ENCODE measurements around the gene RABEPK.
"Not testable (repeated sequence)": the region's sequence is repeated elsewhere in the genome, so short reads cannot be mapped to it uniquely, and the experiment has no call there.

The RABEPK gene

GRCh38 chr9:125169895-125170294 lies 30.4 kb upstream of the RABEPK start:
- H3K9me3 ChIP-seq (ENCODE audit: low read depth, low read length) = no peaks in the 10 kb centered on the region
- H3K27ac ChIP-seq = no peak overlapping the region
- TF ChIP-seq EZH2 (IDR thresholded peaks at IDR 0.05) = no peak
- no peak for TF ChIP-seq POLR2AphosphoS5 (IDR thresholded peaks at IDR 0.05; ENCODE audit: borderline replicate concordance, low read depth, low read length)
- no peak for TF ChIP-seq FOXP2 (optimal IDR thresholded peaks at IDR 0.05; ENCODE audit: control extremely low read depth, extremely low read length, insufficient read depth)
- H3K36me3 ChIP-seq (ENCODE audit: insufficient read depth, low read length) = peaks cover 29% of the 10 kb centered on the region
- no peak for DNase-seq (ENCODE audit: low read depth, low spot score)
- no peak overlapping the region for H3K9ac ChIP-seq (ENCODE audit: insufficient read length)
- no peak overlapping the region for H3K4me3 ChIP-seq

- Histone ChIP-seq H3K36me3 (ENCODE audit: insufficient read depth, low read length) (peaks cover 25% of the 10 kb centered on the region), H3K9ac (ENCODE audit: insufficient read length) (no peak overlapping the region), H3K9me3 (ENCODE audit: low read depth, low read length) (no peaks in the 10 kb centered on the region), H3K27ac (no peak overlapping the region; the same call in 1 of the 2 replicates), H3K4me3 (no peak overlapping the region)
- DNase-seq (ENCODE audit: low read depth, low spot score) = no peak
- TF ChIP-seq POLR2AphosphoS5 (IDR thresholded peaks at IDR 0.05; ENCODE audit: borderline replicate concordance, low read depth, low read length) (no peak), FOXP2 (optimal IDR thresholded peaks at IDR 0.05; ENCODE audit: control extremely low read depth, extremely low read length, insufficient read depth) (no peak)
These were observed 28.1 kb upstream of the RABEPK start for GRCh38 chr9:125172031-125172755.

DNA sequence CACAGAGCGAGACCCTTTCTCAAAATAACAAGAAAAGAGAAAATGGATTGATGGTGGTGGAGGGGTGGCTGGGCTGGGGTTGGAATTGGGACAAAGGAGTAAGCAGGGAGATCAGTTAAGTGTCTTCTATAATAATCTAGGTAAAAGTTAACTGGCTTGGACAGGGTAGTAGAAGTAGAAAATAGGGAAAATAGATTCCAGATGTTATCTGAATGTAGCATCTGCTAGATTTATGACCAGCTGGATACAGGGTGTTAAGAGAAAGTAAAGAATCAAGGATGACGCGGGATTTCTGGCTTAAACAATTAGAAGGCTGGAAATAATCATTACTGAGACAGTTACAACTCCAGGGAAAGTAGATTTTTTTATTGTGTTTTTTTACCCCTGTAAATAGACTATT lies 23.7 kb upstream of the RABEPK start:
- Histone ChIP-seq H3K4me3 (peak overlapping the region; percentile 40), H3K27ac (peak overlapping the region; percentile 84), H3K36me3 (ENCODE audit: insufficient read depth, low read length) (peaks cover 10% of the 10 kb centered on the region; the same call in 1 of the 2 replicates), H3K9ac (ENCODE audit: insufficient read length) (peak overlapping the region; percentile 15), H3K9me3 (ENCODE audit: low read depth, low read length) (no peaks in the 10 kb centered on the region)
- DNase-seq (ENCODE audit: low read depth, low spot score) = no peak
- TF ChIP-seq POLR2AphosphoS5 (IDR thresholded peaks at IDR 0.05; ENCODE audit: borderline replicate concordance, low read depth, low read length) (no peak), FOXP2 (optimal IDR thresholded peaks at IDR 0.05; ENCODE audit: control extremely low read depth, extremely low read length, insufficient read depth) (no peak), EZH2 (IDR thresholded peaks at IDR 0.05) (no peak)

DNA sequence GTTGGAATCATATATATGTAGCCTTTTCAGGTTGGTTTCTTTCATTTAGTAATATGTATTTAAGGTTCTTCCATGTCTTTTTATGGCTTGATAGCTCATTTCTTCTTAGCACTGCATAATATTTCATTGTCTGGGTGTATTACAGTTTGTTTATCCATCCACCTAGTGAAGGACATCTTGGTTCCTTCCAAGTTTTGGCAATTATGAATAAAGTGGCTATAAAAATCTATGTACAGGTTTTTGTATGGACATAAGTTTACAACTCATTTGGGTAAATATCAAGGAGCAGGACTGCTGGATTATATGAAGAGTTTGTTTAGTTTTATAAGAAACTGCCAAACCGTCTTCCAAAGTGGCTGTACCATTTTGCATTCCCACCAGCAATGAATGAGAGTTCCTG lies 22.5 kb upstream of the RABEPK start:
- TF ChIP-seq POLR2AphosphoS5 (IDR thresholded peaks at IDR 0.05; ENCODE audit: borderline replicate concordance, low read depth, low read length) (no peak), EZH2 (IDR thresholded peaks at IDR 0.05) (no peak), FOXP2 (optimal IDR thresholded peaks at IDR 0.05; ENCODE audit: control extremely low read depth, extremely low read length, insufficient read depth) (no peak)
- H3K9me3 ChIP-seq (ENCODE audit: low read depth, low read length) = no peaks in the 10 kb centered on the region
- DNase-seq (ENCODE audit: low read depth, low spot score) = no peak
- H3K9ac ChIP-seq (ENCODE audit: insufficient read length) = no peak overlapping the region
- peaks cover 10% of the 10 kb centered on the region; the same call in 1 of the 2 replicates for H3K36me3 ChIP-seq (ENCODE audit: insufficient read depth, low read length)
- no peak overlapping the region for H3K4me3 ChIP-seq
- no peak overlapping the region for H3K27ac ChIP-seq

GRCh38 chr9:125179776-125180175 lies 20.6 kb upstream of the RABEPK start:
- not testable (repeated sequence) for H3K9ac ChIP-seq (ENCODE audit: insufficient read length); H3K27ac ChIP-seq; H3K4me3 ChIP-seq; DNase-seq (ENCODE audit: low read depth, low spot score); H3K9me3 ChIP-seq (ENCODE audit: low read depth, low read length)
- H3K36me3 ChIP-seq (ENCODE audit: insufficient read depth, low read length) = peaks cover 17% of the 10 kb centered on the region; the same call in 1 of the 2 replicates

DNA sequence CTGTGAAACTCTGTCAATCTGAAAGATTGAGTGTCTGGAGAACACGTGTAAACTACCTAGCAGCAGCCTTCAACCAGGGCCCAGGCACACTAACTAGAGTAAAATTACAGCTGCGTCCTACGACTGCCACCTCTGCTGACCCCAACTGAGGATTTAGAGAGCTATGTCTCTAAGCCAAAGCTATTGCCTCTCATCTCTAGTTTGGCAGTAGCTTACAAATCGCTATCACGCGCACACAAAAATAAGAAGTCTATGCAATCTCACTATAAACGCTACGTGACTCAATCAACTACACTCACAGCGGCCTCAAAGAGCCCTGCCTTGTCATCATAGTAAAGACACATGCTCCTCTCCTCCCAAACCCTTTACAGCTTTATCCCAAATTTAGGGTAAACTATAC lies 19.5 kb upstream of the RABEPK start:
- Histone ChIP-seq H3K9me3 (ENCODE audit: low read depth, low read length) (no peaks in the 10 kb centered on the region), H3K9ac (ENCODE audit: insufficient read length) (no peak overlapping the region), H3K27ac (no peak overlapping the region), H3K36me3 (ENCODE audit: insufficient read depth, low read length) (peaks cover 17% of the 10 kb centered on the region; the same call in 1 of the 2 replicates), H3K4me3 (no peak overlapping the region)
- no peak for DNase-seq (ENCODE audit: low read depth, low spot score)
- TF ChIP-seq EZH2 (IDR thresholded peaks at IDR 0.05) = no peak
- TF ChIP-seq POLR2AphosphoS5 (IDR thresholded peaks at IDR 0.05; ENCODE audit: borderline replicate concordance, low read depth, low read length) = no peak
- TF ChIP-seq FOXP2 (optimal IDR thresholded peaks at IDR 0.05; ENCODE audit: control extremely low read depth, extremely low read length, insufficient read depth) = no peak

DNA sequence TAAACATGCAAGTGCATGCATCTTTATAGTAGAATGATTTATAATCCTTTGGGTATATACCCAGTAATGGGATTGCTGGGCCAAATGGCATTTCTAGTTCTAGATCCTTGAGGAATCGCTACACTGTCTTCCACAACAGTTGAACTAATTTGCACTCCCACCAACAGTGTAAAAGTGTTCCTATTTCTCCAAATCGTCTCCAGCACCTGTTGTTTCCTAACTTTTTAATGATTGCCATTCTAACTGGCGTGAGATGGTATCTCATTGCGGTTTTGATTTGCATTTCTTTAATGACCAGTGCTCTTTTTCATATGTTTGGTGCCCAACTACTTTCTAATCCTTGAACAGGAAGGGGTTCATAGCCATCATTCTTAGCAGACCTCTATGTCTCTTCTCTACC lies 18.6 kb upstream of the RABEPK start:
- DNase-seq (ENCODE audit: low read depth, low spot score); H3K9me3 ChIP-seq (ENCODE audit: low read depth, low read length); H3K27ac ChIP-seq; H3K9ac ChIP-seq (ENCODE audit: insufficient read length); H3K4me3 ChIP-seq: not testable (repeated sequence)
- H3K36me3 ChIP-seq (ENCODE audit: insufficient read depth, low read length) = peaks cover 17% of the 10 kb centered on the region; the same call in 1 of the 2 replicates

DNA sequence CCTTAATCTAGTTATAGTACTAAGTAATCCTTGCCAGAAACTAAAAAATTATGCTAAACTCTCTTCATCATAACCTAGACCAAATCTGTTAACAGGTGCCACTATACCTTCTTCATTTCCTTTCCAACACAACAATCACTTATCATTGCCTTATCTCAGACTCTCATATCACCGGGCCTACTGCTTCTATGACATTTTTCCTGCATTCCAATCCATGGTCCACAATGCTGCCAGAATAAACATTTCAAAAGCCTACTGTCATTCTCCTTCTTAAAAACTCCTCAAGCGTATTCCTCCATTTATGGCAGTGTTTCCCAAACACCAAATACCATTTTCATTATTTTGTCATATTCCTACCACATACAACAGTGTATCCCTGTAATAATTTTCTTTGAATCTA lies 17.3 kb upstream of the RABEPK start:
- Histone ChIP-seq H3K9ac (ENCODE audit: insufficient read length) (no peak overlapping the region), H3K36me3 (ENCODE audit: insufficient read depth, low read length) (peaks cover 16% of the 10 kb centered on the region; the same call in 1 of the 2 replicates), H3K4me3 (no peak overlapping the region), H3K9me3 (ENCODE audit: low read depth, low read length) (no peaks in the 10 kb centered on the region), H3K27ac (no peak overlapping the region)
- no peak for DNase-seq (ENCODE audit: low read depth, low spot score)
- TF ChIP-seq EZH2 (IDR thresholded peaks at IDR 0.05) (no peak), POLR2AphosphoS5 (IDR thresholded peaks at IDR 0.05; ENCODE audit: borderline replicate concordance, low read depth, low read length) (no peak), FOXP2 (optimal IDR thresholded peaks at IDR 0.05; ENCODE audit: control extremely low read depth, extremely low read length, insufficient read depth) (no peak)

GRCh38 chr9:125183561-125183960 lies 16.8 kb upstream of the RABEPK start:
- H3K27ac ChIP-seq = no peak overlapping the region
- H3K9me3 ChIP-seq (ENCODE audit: low read depth, low read length) = no peaks in the 10 kb centered on the region
- H3K36me3 ChIP-seq (ENCODE audit: insufficient read depth, low read length) = peaks cover 10% of the 10 kb centered on the region; the same call in 1 of the 2 replicates
- no peak for TF ChIP-seq POLR2AphosphoS5 (IDR thresholded peaks at IDR 0.05; ENCODE audit: borderline replicate concordance, low read depth, low read length)
- TF ChIP-seq EZH2 (IDR thresholded peaks at IDR 0.05) = no peak
- TF ChIP-seq FOXP2 (optimal IDR thresholded peaks at IDR 0.05; ENCODE audit: control extremely low read depth, extremely low read length, insufficient read depth) = no peak
- H3K9ac ChIP-seq (ENCODE audit: insufficient read length) = no peak overlapping the region
- no peak overlapping the region for H3K4me3 ChIP-seq
- DNase-seq (ENCODE audit: low read depth, low spot score) = no peak

All from SK-N-MC (cell line).